NCI-H1092 treated with DMSO at 0.1 percent for 48 hours (cell line): ENCODE data around the gene CCDC159.
"Not testable (repeated sequence)": the region's sequence is repeated elsewhere in the genome, so short reads cannot be mapped to it uniquely, and the experiment has no call there.

Source experiments
- DNase-seq: peaks from one replicate; lab custom pipeline; 2025; lab: John Stamatoyannopoulos, UW

The CCDC159 gene

GRCh38 chr19:11346104-11346940, at the start of gene CCDC159, which contains the start of gene TMEM205:
CCDC159 (plus strand) TSS chr19:11346519; CDS start chr19:11346607, 88 bp downstream.
TMEM205 (minus strand) TSS chr19:11346268; CDS start chr19:11345619, 649 bp downstream.
- peak; percentile 98 for DNase-seq

- DNase-seq, result no peak
Measured at GRCh38 chr19:11299946-11300810, 46.1 kb upstream of the CCDC159 start.

- no peak for DNase-seq
Measured at GRCh38 chr19:11300811-11301120, 45.6 kb upstream of the CCDC159 start.

- no peak for DNase-seq
Measured at GRCh38 chr19:11304936-11305335, 41.4 kb upstream of the CCDC159 start.

- DNase-seq, result no peak
Measured at GRCh38 chr19:11306337-11306736, 40.0 kb upstream of the CCDC159 start.

- DNase-seq, result not testable (repeated sequence)
Measured at GRCh38 chr19:11320278-11320995, 25.9 kb upstream of the CCDC159 start.

- no peak for DNase-seq
Measured at GRCh38 chr19:11321191-11322126, 24.9 kb upstream of the CCDC159 start.

- no peak for DNase-seq
Measured at GRCh38 chr19:11322269-11323024, 23.9 kb upstream of the CCDC159 start.

GRCh38 chr19:11323601-11324078, 22.7 kb upstream of the CCDC159 start:
- no peak for DNase-seq

- DNase-seq, result peak; percentile 58
Measured at GRCh38 chr19:11324079-11324661, 22.1 kb upstream of the CCDC159 start.

- no peak for DNase-seq
Measured at GRCh38 chr19:11324748-11325389, 21.4 kb upstream of the CCDC159 start.

- no peak for DNase-seq
Measured at GRCh38 chr19:11325544-11325943, 20.8 kb upstream of the CCDC159 start.

- no peak for DNase-seq
Measured at GRCh38 chr19:11330127-11330526, 16.2 kb upstream of the CCDC159 start.

- no peak for DNase-seq
Measured at GRCh38 chr19:11331502-11331901, 14.8 kb upstream of the CCDC159 start.

GRCh38 chr19:11332822-11333221, 13.5 kb upstream of the CCDC159 start:
- DNase-seq, result no peak

- not testable (repeated sequence) for DNase-seq
Measured at GRCh38 chr19:11333838-11334237, 12.5 kb upstream of the CCDC159 start.

- DNase-seq, result no peak
Measured at GRCh38 chr19:11335449-11336146, 10.7 kb upstream of the CCDC159 start.

GRCh38 chr19:11337080-11337479, 9.2 kb upstream of the CCDC159 start:
- no peak for DNase-seq

GRCh38 chr19:11338121-11338520, 8.2 kb upstream of the CCDC159 start:
- no peak for DNase-seq
